H9 (cell line): ENCODE results near the gene ARHGAP31. TPM values are rescaled to one million over a fixed set of nuclear protein-coding genes. Genes with fewer than 3 reads are reported as not detected.

Experiments used
- DNase-seq: peaks from one replicate; pipeline ENCODE4 v3.0.0-alpha.2; 2017
- H2AFZ ChIP-seq: one replicate; pipeline ENCODE4 v1.6.1; 2013; ENCODE audit warnings: mild to moderate bottlenecking, low read length, control low read depth, moderate library complexity
- H2AK5ac ChIP-seq: 2 replicates; pipeline ENCODE4 v1.6.1; 2013; ENCODE audit warnings: low read length, control low read depth, mixed read lengths; ENCODE audit not compliant: insufficient read length
- H2BK120ac ChIP-seq: one replicate; pipeline ENCODE4 v1.6.1; 2013; ENCODE audit warnings: low read depth, mild to moderate bottlenecking, low read length, control low read depth, inconsistent platforms; ENCODE audit not compliant: poor library complexity, severe bottlenecking
- H2BK12ac ChIP-seq: 2 replicates; pipeline ENCODE4 v1.6.1; 2013; ENCODE audit warnings: low read length, control low read depth, mixed read lengths, low read depth; ENCODE audit not compliant: insufficient read length
- H2BK15ac ChIP-seq: 2 replicates; pipeline ENCODE4 v1.6.1; 2013; ENCODE audit warnings: low read depth, low read length, control low read depth
- H2BK20ac ChIP-seq: one replicate; pipeline ENCODE4 v1.6.1; 2013; ENCODE audit warnings: low read depth, mild to moderate bottlenecking, low read length, control low read depth, inconsistent platforms; ENCODE audit not compliant: poor library complexity, severe bottlenecking
- H2BK5ac ChIP-seq: 2 replicates; pipeline ENCODE4 v1.6.1; 2013; ENCODE audit warnings: low read length, control low read depth, mixed read lengths; ENCODE audit not compliant: insufficient read length
- H3K14ac ChIP-seq: 2 replicates; pipeline ENCODE4 v1.6.1; 2013; ENCODE audit warnings: low read length, control low read depth; ENCODE audit not compliant: insufficient read depth
- H3K18ac ChIP-seq: 2 replicates; pipeline ENCODE4 v1.6.1; 2013; ENCODE audit warnings: low read depth, mild to moderate bottlenecking, mixed read lengths, low read length, control low read depth; ENCODE audit not compliant: insufficient read length
- H3K23ac ChIP-seq: 2 replicates; pipeline ENCODE4 v1.6.1; 2013; ENCODE audit warnings: low read length, control low read depth, mixed read lengths, low read depth; ENCODE audit not compliant: insufficient read length
- H3K23me2 ChIP-seq: 2 replicates; pipeline ENCODE4 v1.6.1; 2013; ENCODE audit warnings: low read depth, mild to moderate bottlenecking, mixed read lengths, low read length, control low read depth; ENCODE audit not compliant: insufficient read length, poor library complexity, severe bottlenecking
- H3K27ac ChIP-seq: 2 replicates; pipeline ENCODE4 v1.5.1; 2013; ENCODE audit warnings: low read length, control low read depth, mixed read lengths, low read depth; ENCODE audit not compliant: insufficient read length
- H3K27me3 ChIP-seq: 2 replicates; pipeline ENCODE4 v1.6.1; 2013; ENCODE audit warnings: low read length, control low read depth, inconsistent platforms; ENCODE audit not compliant: insufficient read depth
- H3K4ac ChIP-seq: 2 replicates; pipeline ENCODE4 v1.6.1; 2013; ENCODE audit warnings: low read depth, mild to moderate bottlenecking, control low read depth, inconsistent platforms, low read length, moderate library complexity
- H3K4me1 ChIP-seq: 2 replicates; pipeline ENCODE4 v1.6.1; 2013; ENCODE audit warnings: low read length, control low read depth, inconsistent platforms; ENCODE audit not compliant: insufficient read depth
- H3K4me2 ChIP-seq: 2 replicates; pipeline ENCODE4 v1.6.1; 2013; ENCODE audit warnings: low read length, control low read depth, mixed read lengths; ENCODE audit not compliant: insufficient read length, insufficient read depth
- H3K56ac ChIP-seq: 2 replicates; pipeline ENCODE4 v1.6.1; 2013; ENCODE audit warnings: low read depth, mild to moderate bottlenecking, mixed read lengths, low read length, control low read depth; ENCODE audit not compliant: insufficient read length
- H3K79me1 ChIP-seq: 2 replicates; pipeline ENCODE4 v1.6.1; 2013; ENCODE audit warnings: low read depth, mild to moderate bottlenecking, moderate library complexity, low read length, control low read depth, inconsistent platforms; ENCODE audit not compliant: insufficient read depth, poor library complexity, severe bottlenecking
- H3K79me2 ChIP-seq: 2 replicates; pipeline ENCODE4 v1.6.1; 2013; ENCODE audit warnings: low read length, control low read depth, inconsistent platforms; ENCODE audit not compliant: insufficient read depth
- H3K9ac ChIP-seq: 2 replicates; pipeline ENCODE4 v1.6.1; 2013; ENCODE audit warnings: low read length, control low read depth, mixed read lengths; ENCODE audit not compliant: insufficient read length; ENCODE audit errors: extremely low read depth
- H3K9me3 ChIP-seq: one replicate; pipeline ENCODE4 v1.6.1; 2013; ENCODE audit warnings: low read depth, low read length, inconsistent platforms; ENCODE audit not compliant: control insufficient read depth
- H3T11ph ChIP-seq: one replicate; pipeline ENCODE4 v1.6.1; 2013; ENCODE audit warnings: mild to moderate bottlenecking, low read length, control low read depth, inconsistent platforms
- H4K20me1 ChIP-seq: one replicate; pipeline ENCODE4 v1.6.1; 2013; ENCODE audit not compliant: control insufficient read depth, insufficient read length, insufficient read depth
- H4K5ac ChIP-seq: 2 replicates; pipeline ENCODE4 v1.6.1; 2013; ENCODE audit warnings: low read depth, mild to moderate bottlenecking, mixed read lengths, low read length, control low read depth; ENCODE audit not compliant: insufficient read length
- H4K8ac ChIP-seq: replicated peaks from 2 replicates; pipeline ENCODE4 v1.6.1; 2013; ENCODE audit warnings: low read length, control low read depth, mixed read lengths, low read depth; ENCODE audit not compliant: insufficient read length
- H4K91ac ChIP-seq: 2 replicates; pipeline ENCODE4 v1.6.1; 2013; ENCODE audit warnings: low read depth, mild to moderate bottlenecking, moderate library complexity, mixed read lengths, low read length, control low read depth; ENCODE audit not compliant: insufficient read length
- H3K27ac Mint-ChIP-seq, 3 experiments: 2 replicates in 2 of 3; 3 replicates in 1 of 3; pipeline ENCODE4 v1.8.0; 2020 to 2021; ENCODE audit warnings: mixed read lengths in 3 of 3, mild to moderate bottlenecking in 1 of 3, moderate library complexity in 1 of 3
- H3K27me3 Mint-ChIP-seq: 2 replicates; pipeline ENCODE4 v1.8.0; 2021; ENCODE audit warnings: low read depth, mild to moderate bottlenecking, moderate library complexity, mixed read lengths
- H3K36me3 Mint-ChIP-seq, 3 experiments: 2 replicates in 2 of 3; 3 replicates in 1 of 3; pipeline ENCODE4 v1.8.0; 2020 to 2021; ENCODE audit warnings: low read depth in 3 of 3, mixed read lengths in 3 of 3; ENCODE audit not compliant: insufficient read depth in 1 of 3
- H3K4me1 Mint-ChIP-seq, 2 experiments: 2 replicates each; pipeline ENCODE4 v1.8.0; 2020; ENCODE audit warnings: mixed read lengths in 2 of 2
- H3K4me3 Mint-ChIP-seq, 2 experiments: 2 replicates in 1 of 2; 3 replicates in 1 of 2; pipeline ENCODE4 v1.8.0; 2020 to 2021; ENCODE audit warnings: mild to moderate bottlenecking in 2 of 2, mixed read lengths in 2 of 2, moderate library complexity in 1 of 2
- H3K9me3 Mint-ChIP-seq, 2 experiments: 2 replicates in 1 of 2; 3 replicates in 1 of 2; pipeline ENCODE4 v1.8.0; 2020; ENCODE audit warnings: mild to moderate bottlenecking in 2 of 2, mixed read lengths in 2 of 2, moderate library complexity in 1 of 2
- CTCF ChIP-seq: fragments of 200-600 bp; sonication (generic); conservative IDR thresholded peaks from 3 replicates; pipeline ENCODE4 v1.8.0; 2021; ENCODE audit warnings: antibody characterized with exemption, mild to moderate bottlenecking
- WGBS: extraction: QIAGEN DNeasy Blood & Tissue Kit; methylation state at CpG from one replicate; pipeline ENCODE4 v1.1.7; 2013; ENCODE audit warnings: missing lambda C conversion rate, low lambda C conversion rate, mixed read lengths; ENCODE audit not compliant: insufficient read length; ENCODE audit errors: extremely low coverage; 5-methylcytosine and 5-hydroxymethylcytosine counted together
- total RNA-seq: library from RNA; stranded (reverse); gene quantifications from 2 replicates; pipeline ENCODE4 v1.2.1, GENCODE V29; 2021

ARHGAP31 gene
- total RNA-seq, 1 experiment from 2014 or later = 2.2 TPM

- peaks cover under 1 to 2% of the 10 kb centered on the region in 2 experiments for H3K9me3 Mint-ChIP-seq
- H3K36me3 Mint-ChIP-seq = peaks cover 0 to 2% (median 0%) of the 10 kb centered on the region in 3 experiments; a peak in 2 of 7 replicates
- no peak overlapping the region for H2BK15ac ChIP-seq
- peaks cover 8 to 13% of the 10 kb centered on the region in 2 experiments; a peak in 3 of 4 replicates for H3K4me1 Mint-ChIP-seq
- H4K20me1 ChIP-seq = no peaks in the 10 kb centered on the region
- no peak overlapping the region for H4K8ac ChIP-seq
- no peak overlapping the region for H3K56ac ChIP-seq
- H4K5ac ChIP-seq = no peak overlapping the region
- no peak overlapping the region for H2AFZ ChIP-seq
- H3K4me3 Mint-ChIP-seq = no peak overlapping the region
- no peak for TF ChIP-seq CTCF
- no peak overlapping the region for H3T11ph ChIP-seq
- H3K23ac ChIP-seq = no peak overlapping the region
- no CpG with 5 or more reads among the region's 3 CpGs for WGBS
- no peaks in the 10 kb centered on the region for H3K27me3 Mint-ChIP-seq
- H2BK5ac ChIP-seq = no peak overlapping the region
- H2BK12ac ChIP-seq = no peak overlapping the region
- H3K27me3 ChIP-seq = no peaks in the 10 kb centered on the region
- H3K18ac ChIP-seq = no peak overlapping the region
- DNase-seq = no peak
- H3K79me2 ChIP-seq = no peaks in the 10 kb centered on the region
- no peaks in the 10 kb centered on the region for H3K9me3 ChIP-seq
- no peak overlapping the region for H3K27ac ChIP-seq
- no peak overlapping the region for H3K4me2 ChIP-seq
- H2BK20ac ChIP-seq = no peak overlapping the region
- H3K9ac ChIP-seq = no peak overlapping the region
- H3K4me1 ChIP-seq = no peaks in the 10 kb centered on the region; the same call in 1 of the 2 replicates
- no peaks in the 10 kb centered on the region for H3K79me1 ChIP-seq
- H3K4ac ChIP-seq = no peak overlapping the region
- H3K27ac Mint-ChIP-seq = no peak overlapping the region
- H4K91ac ChIP-seq = no peak overlapping the region
- H2BK120ac ChIP-seq = no peak overlapping the region
- no peak overlapping the region for H2AK5ac ChIP-seq
- no peaks in the 10 kb centered on the region for H3K23me2 ChIP-seq
- no peak overlapping the region for H3K14ac ChIP-seq
Measured at GRCh38 chr3:119331661-119332060, 37.5 kb downstream of the ARHGAP31 start.
